ENCODE measurements around the gene MEF2B.

GRCh38 chr19:19133985-19134384 lies 36.1 kb downstream of the MEF2B start:
- TF ChIP-seq CTCF (IDR thresholded peaks at IDR 0.05; ENCODE audit: borderline replicate concordance, extremely low read depth, low read length, poor library complexity, severe bottlenecking) (no peak), EZH2 (IDR thresholded peaks at IDR 0.05; ENCODE audit: borderline replicate concordance, low read depth, low read length, severe bottlenecking) (no peak)
